HCT116 (cell line): ENCODE results near the gene RRAGC. TPM values are rescaled to one million over a fixed set of nuclear protein-coding genes. Genes with fewer than 3 reads are reported as not detected.

Experiments
- ATAC-seq: fragments of 200-7000 bp; cut with Tn5 transposase; 2 replicates; pipeline ENCODE4 v1.9.1; 2020; ENCODE audit warnings: mild to moderate bottlenecking, moderate library complexity
- BruUV-seq: library from RNA; stranded (reverse); fragments of 400-500 nt; replicated peaks from 2 replicates; lab custom pipeline; 2021; lab: Mats Ljungman, UMichigan
- CTCF ChIA-PET: fragments of 300-600 bp; sonication (Branson Sonifier 250); formaldehyde crosslinking; loops from one replicate; lab custom pipeline; 2021; ENCODE audit warnings: antibody characterized with exemption; lab: Charles Lee
- POLR2A ChIA-PET: fragments of 300-600, 350-600 bp; sonication (Branson Sonifier 250); formaldehyde crosslinking; loops from one replicate; lab custom pipeline; 2021; ENCODE audit warnings: antibody characterized with exemption; lab: Charles Lee
- RAD21 ChIA-PET, 2 experiments: fragments of 300-600 bp; sonication (Branson Sonifier 250); formaldehyde crosslinking; loops; one replicate each; lab custom pipeline; 2023; ENCODE audit warnings: low total read pairs in 2 of 2; ENCODE audit not compliant: uncharacterized antibody in 2 of 2, unreplicated experiment in 2 of 2, low non-redundant PET in 1 of 2; lab: Charles Lee
- DNase-seq: peaks from one replicate; pipeline ENCODE4 v3.0.0-alpha.2; 2010; ENCODE audit warnings: low read depth, low spot score
- H2AFZ ChIP-seq: fragments of 200-600 bp; shearing (Covaris generic), sonication (generic); 2 replicates; pipeline ENCODE4 v1.6.1; 2017; ENCODE audit warnings: low read depth, mixed run types, mixed read lengths, antibody characterized with exemption, low read length; ENCODE audit not compliant: poor library complexity, severe bottlenecking
- H3K27ac ChIP-seq: 2 replicates; pipeline ENCODE4 v1.5.1; 2012; ENCODE audit warnings: low read depth, low read length
- H3K27me3 ChIP-seq: fragments of 200-600 bp; sonication (generic); 2 replicates; pipeline ENCODE4 v1.6.1; 2016; ENCODE audit warnings: mixed run types, low read length, mixed read lengths; ENCODE audit not compliant: insufficient read depth
- H3K36me3 ChIP-seq, 2 experiments: fragments of 200-500 bp in 1 of 2; fragments of 200-600 bp in 1 of 2; sonication (Bioruptor generic) in 1 of 2; sonication (generic) in 1 of 2; 2 replicates each; pipeline versions ENCODE4 v1.5.1 to v1.6.1; 2014 to 2016; ENCODE audit warnings: low read length in 2 of 2, inconsistent platforms in 1 of 2, mixed read lengths in 1 of 2, mixed run types in 1 of 2; ENCODE audit not compliant: insufficient read depth in 2 of 2, control insufficient read depth in 1 of 2
- H3K4me1 ChIP-seq, 2 experiments: fragments of 200-600 bp in 1 of 2; sonication (generic) in 1 of 2; 2 replicates each; pipeline versions ENCODE4 v1.5.1 to v1.6.1; 2012 to 2017; ENCODE audit warnings: low read length in 2 of 2, inconsistent platforms in 1 of 2, mild to moderate bottlenecking in 1 of 2, mixed read lengths in 1 of 2, mixed run types in 1 of 2, moderate library complexity in 1 of 2; ENCODE audit not compliant: insufficient read depth in 2 of 2, control insufficient read depth in 1 of 2
- H3K4me2 ChIP-seq: fragments of 200-600 bp; sonication (generic); 2 replicates; pipeline ENCODE4 v1.6.1; 2017; ENCODE audit warnings: mixed run types, low read length, mixed read lengths
- H3K4me3 ChIP-seq, 2 experiments: fragments of 200-600 bp in 1 of 2; sonication (generic) in 1 of 2; replicated peaks in 1 of 2; 2 replicates each; pipeline ENCODE4 v1.5.1; 2011 to 2016; ENCODE audit warnings: low read length in 2 of 2, control low read depth in 1 of 2, low read depth in 1 of 2, mild to moderate bottlenecking in 1 of 2, mixed read lengths in 1 of 2, mixed run types in 1 of 2
- H3K79me2 ChIP-seq: fragments of 200-600 bp; sonication (generic); 2 replicates; pipeline ENCODE4 v1.6.1; 2017; ENCODE audit warnings: mild to moderate bottlenecking, mixed run types, low read length, moderate library complexity, mixed read lengths; ENCODE audit not compliant: insufficient read depth
- H3K9ac ChIP-seq: fragments of 200-600 bp; sonication (generic); 2 replicates; pipeline ENCODE4 v1.6.1; 2016; ENCODE audit warnings: low read length, mixed read lengths
- H3K9me2 ChIP-seq: fragments of 200-600 bp; sonication (generic), shearing (Covaris generic); 2 replicates; pipeline ENCODE4 v1.6.1; 2017; ENCODE audit warnings: mixed run types, mild to moderate bottlenecking, moderate library complexity; ENCODE audit not compliant: insufficient read depth
- H3K9me3 ChIP-seq, 2 experiments: fragments of 200-500 bp in 1 of 2; fragments of 200-600 bp in 1 of 2; sonication (Bioruptor generic) in 1 of 2; sonication (generic) in 1 of 2; 2 replicates each; pipeline ENCODE4 v1.6.1; 2014 to 2017; ENCODE audit warnings: low read length in 2 of 2, mixed read lengths in 2 of 2, inconsistent platforms in 1 of 2, low read depth in 1 of 2, mild to moderate bottlenecking in 1 of 2, mixed run types in 1 of 2, moderate library complexity in 1 of 2; ENCODE audit not compliant: control insufficient read depth in 1 of 2, insufficient read depth in 1 of 2
- H4K20me1 ChIP-seq: fragments of 200-600 bp; sonication (generic), shearing (Covaris generic); 2 replicates; pipeline ENCODE4 v1.6.1; 2017; ENCODE audit warnings: mixed run types, mild to moderate bottlenecking, moderate library complexity; ENCODE audit not compliant: insufficient read depth
- CEBPB ChIP-seq: IDR thresholded peaks from 2 replicates; pipeline ENCODE4 v1.6.1; 2012; ENCODE audit warnings: low read depth
- EGR1 ChIP-seq: IDR thresholded peaks from 2 replicates; pipeline ENCODE4 v1.6.1; 2012; ENCODE audit warnings: low read depth
- ELF1 ChIP-seq: IDR thresholded peaks from 2 replicates; pipeline ENCODE4 v1.6.1; 2012; ENCODE audit warnings: low read depth, borderline replicate concordance
- EZH2phosphoT487 ChIP-seq: fragments of 200-600 bp; IDR thresholded peaks from 2 replicates; pipeline ENCODE4 v1.6.1; 2018; ENCODE audit warnings: antibody characterized with exemption, borderline replicate concordance
- FOSL1 ChIP-seq: IDR thresholded peaks from 2 replicates; pipeline ENCODE4 v1.6.1; 2012; ENCODE audit warnings: low read depth
- JUND ChIP-seq: IDR thresholded peaks from 2 replicates; pipeline ENCODE4 v1.6.1; 2012
- POLR2A ChIP-seq: IDR thresholded peaks from 2 replicates; pipeline ENCODE4 v1.7.0; 2011; ENCODE audit warnings: borderline replicate concordance; ENCODE audit not compliant: insufficient read depth, insufficient read length; ENCODE audit errors: extremely low read depth
- POLR2AphosphoS5 ChIP-seq: IDR thresholded peaks from 2 replicates; pipeline ENCODE4 v1.6.1; 2011; ENCODE audit warnings: mild to moderate bottlenecking, low read depth, low read length, moderate library complexity
- RAD21 ChIP-seq: IDR thresholded peaks from 2 replicates; pipeline ENCODE4 v1.6.1; 2012; ENCODE audit warnings: low read depth, mild to moderate bottlenecking
- SIN3A ChIP-seq: IDR thresholded peaks from 2 replicates; pipeline ENCODE4 v1.6.1; 2012; ENCODE audit warnings: low read depth
- SP1 ChIP-seq: IDR thresholded peaks from 2 replicates; pipeline ENCODE4 v1.6.1; 2012; ENCODE audit warnings: low read depth
- SRF ChIP-seq: IDR thresholded peaks from 2 replicates; pipeline ENCODE4 v1.6.1; 2012; ENCODE audit warnings: low read depth
- TCF7L2 ChIP-seq: IDR thresholded peaks from 2 replicates; pipeline ENCODE4 v1.7.0; 2011; ENCODE audit warnings: borderline replicate concordance, inconsistent platforms; ENCODE audit not compliant: insufficient read depth, insufficient read length; ENCODE audit errors: extremely low read depth
- YY1 ChIP-seq: IDR thresholded peaks from 2 replicates; pipeline ENCODE4 v1.6.1; 2011; ENCODE audit warnings: low read length, low read depth, moderate library complexity, mild to moderate bottlenecking; ENCODE audit not compliant: insufficient replicate concordance; ENCODE audit errors: extremely low read depth
- ZFX ChIP-seq: fragments of 450-650 bp; IDR thresholded peaks from 2 replicates; pipeline ENCODE4 v1.6.1; 2017
- ZNF274 ChIP-seq: fragments of 200-500 bp; sonication (Bioruptor generic); IDR thresholded peaks from 2 replicates; pipeline ENCODE4 v1.6.1; 2014; ENCODE audit warnings: mild to moderate bottlenecking, low read depth, low read length, inconsistent platforms
- intact Hi-C: fragments of 100-400 bp; cut with micrococcal nuclease; formaldehyde crosslinking; loops from 2 replicates; pipeline ENCODE4 v1.10.0; 2022
- total RNA-seq: library from RNA; stranded (reverse); gene quantifications from one replicate; pipeline ENCODE4 v1.2.1, GENCODE V29; 2021; ENCODE audit not compliant: unreplicated experiment
- TF ChIP-seq, protein P1 (sequence below): IDR thresholded peaks from 2 replicates; pipeline ENCODE4 v1.6.1; 2012
- TF ChIP-seq, protein P2 (sequence below): IDR thresholded peaks from 2 replicates; pipeline ENCODE4 v1.6.1; 2012
- TF ChIP-seq, protein P3 (sequence below): IDR thresholded peaks from 2 replicates; pipeline ENCODE4 v1.6.1; 2012; ENCODE audit warnings: low read depth
- TF ChIP-seq, protein P4 (sequence below): IDR thresholded peaks from 2 replicates; pipeline ENCODE4 v1.6.1; 2011; ENCODE audit warnings: mild to moderate bottlenecking, low read length, moderate library complexity; ENCODE audit not compliant: insufficient replicate concordance; ENCODE audit errors: extremely low read depth

The RRAGC gene
- total RNA-seq, 1 experiment from 2014 or later = 11.7 TPM

DNA sequence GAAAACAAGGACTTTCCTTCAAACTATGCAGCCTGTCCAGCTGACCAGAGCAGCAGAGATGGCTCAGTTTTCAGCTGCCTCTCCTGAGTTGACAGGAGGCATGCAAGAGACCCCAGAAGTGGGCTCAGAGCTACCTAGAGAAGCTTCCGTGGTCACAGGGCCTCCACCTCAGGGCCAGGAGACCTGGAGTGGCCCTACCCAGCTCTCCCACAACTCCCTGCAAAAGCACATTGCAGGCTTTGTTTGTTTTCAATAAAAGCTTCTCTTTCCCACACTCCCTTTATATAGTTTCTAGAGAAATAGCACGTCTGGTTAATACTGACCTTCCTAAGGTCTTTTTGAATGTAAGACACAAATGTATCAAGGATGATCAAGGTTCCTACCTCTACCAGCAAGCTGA lies 40.1 kb downstream of the RRAGC start (continued):
- TF ChIP-seq TCF7L2 (no peak), SP1 (no peak), FOSL1 (no peak), ELF1 (no peak), SRF (no peak), EGR1 (no peak), CEBPB (no peak)

DNA sequence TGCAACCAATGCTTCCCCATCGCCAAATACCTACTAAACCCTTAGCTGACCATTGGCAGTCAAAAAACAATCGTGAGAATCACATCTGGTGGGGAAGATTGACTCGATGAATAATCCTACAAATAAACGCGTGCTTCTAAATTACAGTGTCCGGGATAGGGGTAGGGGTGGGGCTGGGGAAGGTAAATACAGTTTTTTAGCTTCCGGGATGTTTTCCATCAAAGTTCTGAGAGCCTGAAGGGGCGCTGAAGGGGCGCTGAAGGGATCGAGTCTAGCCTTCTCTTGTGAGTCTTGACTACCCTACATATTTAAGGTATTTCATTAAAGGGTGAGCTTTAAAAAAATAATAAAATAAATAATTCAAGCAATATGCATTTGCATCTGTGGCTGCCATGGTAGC lies 40.5 kb downstream of the RRAGC start:
- H3K9me3 ChIP-seq = no peaks in the 10 kb centered on the region
- CTCF ChIA-PET = interaction anchor here (1.0 kb wide), 1 partner anchor 747 kb away, joined by 3 read pairs; no protein-coding TSS in a partner anchor
- H2AFZ ChIP-seq = peak overlapping the region; percentile 88
- H3K4me1 ChIP-seq = peaks cover 0 to 5% of the 10 kb centered on the region in 2 experiments; a peak in 2 of 4 replicates
- peak overlapping the region; percentile 76; the same call in 1 of the 2 replicates for H3K4me2 ChIP-seq
- BruUV-seq = no TSS peak
- no peak for TF ChIP-seq SP1
- TF ChIP-seq, protein P1, sequence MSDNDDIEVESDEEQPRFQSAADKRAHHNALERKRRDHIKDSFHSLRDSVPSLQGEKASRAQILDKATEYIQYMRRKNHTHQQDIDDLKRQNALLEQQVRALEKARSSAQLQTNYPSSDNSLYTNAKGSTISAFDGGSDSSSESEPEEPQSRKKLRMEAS = no peak
- TF ChIP-seq, protein P2, sequence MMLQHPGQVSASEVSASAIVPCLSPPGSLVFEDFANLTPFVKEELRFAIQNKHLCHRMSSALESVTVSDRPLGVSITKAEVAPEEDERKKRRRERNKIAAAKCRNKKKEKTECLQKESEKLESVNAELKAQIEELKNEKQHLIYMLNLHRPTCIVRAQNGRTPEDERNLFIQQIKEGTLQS = no peak
- TF ChIP-seq, protein P3, sequence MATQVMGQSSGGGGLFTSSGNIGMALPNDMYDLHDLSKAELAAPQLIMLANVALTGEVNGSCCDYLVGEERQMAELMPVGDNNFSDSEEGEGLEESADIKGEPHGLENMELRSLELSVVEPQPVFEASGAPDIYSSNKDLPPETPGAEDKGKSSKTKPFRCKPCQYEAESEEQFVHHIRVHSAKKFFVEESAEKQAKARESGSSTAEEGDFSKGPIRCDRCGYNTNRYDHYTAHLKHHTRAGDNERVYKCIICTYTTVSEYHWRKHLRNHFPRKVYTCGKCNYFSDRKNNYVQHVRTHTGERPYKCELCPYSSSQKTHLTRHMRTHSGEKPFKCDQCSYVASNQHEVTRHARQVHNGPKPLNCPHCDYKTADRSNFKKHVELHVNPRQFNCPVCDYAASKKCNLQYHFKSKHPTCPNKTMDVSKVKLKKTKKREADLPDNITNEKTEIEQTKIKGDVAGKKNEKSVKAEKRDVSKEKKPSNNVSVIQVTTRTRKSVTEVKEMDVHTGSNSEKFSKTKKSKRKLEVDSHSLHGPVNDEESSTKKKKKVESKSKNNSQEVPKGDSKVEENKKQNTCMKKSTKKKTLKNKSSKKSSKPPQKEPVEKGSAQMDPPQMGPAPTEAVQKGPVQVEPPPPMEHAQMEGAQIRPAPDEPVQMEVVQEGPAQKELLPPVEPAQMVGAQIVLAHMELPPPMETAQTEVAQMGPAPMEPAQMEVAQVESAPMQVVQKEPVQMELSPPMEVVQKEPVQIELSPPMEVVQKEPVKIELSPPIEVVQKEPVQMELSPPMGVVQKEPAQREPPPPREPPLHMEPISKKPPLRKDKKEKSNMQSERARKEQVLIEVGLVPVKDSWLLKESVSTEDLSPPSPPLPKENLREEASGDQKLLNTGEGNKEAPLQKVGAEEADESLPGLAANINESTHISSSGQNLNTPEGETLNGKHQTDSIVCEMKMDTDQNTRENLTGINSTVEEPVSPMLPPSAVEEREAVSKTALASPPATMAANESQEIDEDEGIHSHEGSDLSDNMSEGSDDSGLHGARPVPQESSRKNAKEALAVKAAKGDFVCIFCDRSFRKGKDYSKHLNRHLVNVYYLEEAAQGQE = no peak
- TF ChIP-seq SRF = no peak
- TF ChIP-seq SIN3A = no peak
- TF ChIP-seq ZFX = no peak
- TF ChIP-seq POLR2AphosphoS5 = no peak
- TF ChIP-seq TCF7L2 = no peak
- TF ChIP-seq, protein P4, sequence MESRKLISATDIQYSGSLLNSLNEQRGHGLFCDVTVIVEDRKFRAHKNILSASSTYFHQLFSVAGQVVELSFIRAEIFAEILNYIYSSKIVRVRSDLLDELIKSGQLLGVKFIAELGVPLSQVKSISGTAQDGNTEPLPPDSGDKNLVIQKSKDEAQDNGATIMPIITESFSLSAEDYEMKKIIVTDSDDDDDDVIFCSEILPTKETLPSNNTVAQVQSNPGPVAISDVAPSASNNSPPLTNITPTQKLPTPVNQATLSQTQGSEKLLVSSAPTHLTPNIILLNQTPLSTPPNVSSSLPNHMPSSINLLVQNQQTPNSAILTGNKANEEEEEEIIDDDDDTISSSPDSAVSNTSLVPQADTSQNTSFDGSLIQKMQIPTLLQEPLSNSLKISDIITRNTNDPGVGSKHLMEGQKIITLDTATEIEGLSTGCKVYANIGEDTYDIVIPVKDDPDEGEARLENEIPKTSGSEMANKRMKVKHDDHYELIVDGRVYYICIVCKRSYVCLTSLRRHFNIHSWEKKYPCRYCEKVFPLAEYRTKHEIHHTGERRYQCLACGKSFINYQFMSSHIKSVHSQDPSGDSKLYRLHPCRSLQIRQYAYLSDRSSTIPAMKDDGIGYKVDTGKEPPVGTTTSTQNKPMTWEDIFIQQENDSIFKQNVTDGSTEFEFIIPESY = no peak
- no peak for TF ChIP-seq JUND
- TF ChIP-seq POLR2A = no peak
- no peak for TF ChIP-seq FOSL1
- no peak for TF ChIP-seq ZNF274
- no peak for TF ChIP-seq RAD21
- TF ChIP-seq EGR1 = no peak
- TF ChIP-seq YY1 = no peak
- TF ChIP-seq EZH2phosphoT487 = no peak
- no peaks in the 10 kb centered on the region for H3K36me3 ChIP-seq
- DNase-seq (no peak), ATAC-seq (no peak)
- no peaks in the 10 kb centered on the region for H3K79me2 ChIP-seq
- H3K27ac ChIP-seq = no peak overlapping the region
- 0 out of 2 replicates have a peak, but pooled peaks cover 2% of the 10 kb centered on the region for H3K27me3 ChIP-seq
- H3K9ac ChIP-seq = no peak overlapping the region
- RAD21 ChIA-PET = no interaction called here
- no peaks in the 10 kb centered on the region for H3K9me2 ChIP-seq
- no peak overlapping the region for H3K4me3 ChIP-seq
- H4K20me1 ChIP-seq = no peaks in the 10 kb centered on the region
- POLR2A ChIA-PET = no interaction called here
- intact Hi-C loops = loop anchor here (5.0 kb wide), 2 partner anchors 212 to 792 kb away; no protein-coding TSS in a partner anchor
